Mesothelial cell of epicardium (in vitro differentiated cells): Measurements from ENCODE around the gene RERE. TPM values are rescaled to one million over a fixed set of nuclear protein-coding genes. Genes with fewer than 3 reads are reported as not detected.
"Not testable (repeated sequence)": the region's sequence is repeated elsewhere in the genome, so short reads cannot be mapped to it uniquely, and the experiment has no call there.

Experiments
- DNase-seq, 2 experiments: peaks; one replicate each; pipeline ENCODE4 v3.0.0; 2021; ENCODE audit warnings: low spot score in 2 of 2; ENCODE audit not compliant: unreplicated experiment in 2 of 2
- H3K27ac Mint-ChIP-seq: 2 replicates; pipeline ENCODE4 v1.8.0; 2021; ENCODE audit warnings: mixed read lengths
- H3K27me3 Mint-ChIP-seq: 2 replicates; pipeline ENCODE4 v1.8.0; 2021; ENCODE audit warnings: low read depth, mixed read lengths
- H3K36me3 Mint-ChIP-seq: 2 replicates; pipeline ENCODE4 v1.8.0; 2021; ENCODE audit warnings: mixed read lengths
- H3K4me1 Mint-ChIP-seq: 2 replicates; pipeline ENCODE4 v1.8.0; 2021; ENCODE audit warnings: mixed read lengths
- H3K4me3 Mint-ChIP-seq: 2 replicates; pipeline ENCODE4 v1.8.0; 2021; ENCODE audit warnings: mild to moderate bottlenecking, moderate library complexity, mixed read lengths
- H3K9me3 Mint-ChIP-seq: 2 replicates; pipeline ENCODE4 v1.8.0; 2021; ENCODE audit warnings: mixed read lengths
- total RNA-seq: library from RNA; stranded (reverse); gene quantifications from 3 replicates; pipeline ENCODE4 v1.2.1, GENCODE V29; 2021
- TF ChIP-seq, protein P1 (sequence below): fragments of 200-600 bp; sonication (generic); IDR thresholded peaks from one replicate; pipeline ENCODE4 v1.5.0; 2021; ENCODE audit warnings: antibody characterized with exemption; ENCODE audit not compliant: unreplicated experiment

Gene RERE
- total RNA-seq, 1 donor from 2014 or later, result 187 TPM

DNA sequence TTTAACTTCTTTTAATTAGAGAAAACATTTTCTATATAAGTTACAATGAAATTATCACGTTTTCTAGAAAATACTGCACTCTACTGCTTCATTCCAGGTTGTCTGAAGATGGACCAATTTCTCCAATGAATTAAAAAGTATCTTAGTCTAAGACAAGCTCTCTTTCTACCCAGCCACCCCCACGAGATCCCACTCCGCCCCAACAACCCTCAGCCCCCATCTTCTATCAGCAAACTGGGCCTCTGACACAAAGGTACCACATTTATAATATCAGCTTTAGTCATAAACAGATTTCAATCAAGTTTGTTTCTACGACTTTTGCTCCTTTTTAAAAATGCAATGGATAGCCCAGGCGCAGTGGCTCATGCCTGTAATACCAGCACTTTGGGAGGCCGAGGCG, 117.8 kb downstream of the RERE start:
- Mint-ChIP-seq H3K9me3 (no peaks in the 10 kb centered on the region), H3K4me1 (peaks cover 52% of the 10 kb centered on the region), H3K27ac (no peak overlapping the region), H3K4me3 (no peak overlapping the region), H3K36me3 (no peaks in the 10 kb centered on the region), H3K27me3 (no peaks in the 10 kb centered on the region)
- TF ChIP-seq, protein P1, sequence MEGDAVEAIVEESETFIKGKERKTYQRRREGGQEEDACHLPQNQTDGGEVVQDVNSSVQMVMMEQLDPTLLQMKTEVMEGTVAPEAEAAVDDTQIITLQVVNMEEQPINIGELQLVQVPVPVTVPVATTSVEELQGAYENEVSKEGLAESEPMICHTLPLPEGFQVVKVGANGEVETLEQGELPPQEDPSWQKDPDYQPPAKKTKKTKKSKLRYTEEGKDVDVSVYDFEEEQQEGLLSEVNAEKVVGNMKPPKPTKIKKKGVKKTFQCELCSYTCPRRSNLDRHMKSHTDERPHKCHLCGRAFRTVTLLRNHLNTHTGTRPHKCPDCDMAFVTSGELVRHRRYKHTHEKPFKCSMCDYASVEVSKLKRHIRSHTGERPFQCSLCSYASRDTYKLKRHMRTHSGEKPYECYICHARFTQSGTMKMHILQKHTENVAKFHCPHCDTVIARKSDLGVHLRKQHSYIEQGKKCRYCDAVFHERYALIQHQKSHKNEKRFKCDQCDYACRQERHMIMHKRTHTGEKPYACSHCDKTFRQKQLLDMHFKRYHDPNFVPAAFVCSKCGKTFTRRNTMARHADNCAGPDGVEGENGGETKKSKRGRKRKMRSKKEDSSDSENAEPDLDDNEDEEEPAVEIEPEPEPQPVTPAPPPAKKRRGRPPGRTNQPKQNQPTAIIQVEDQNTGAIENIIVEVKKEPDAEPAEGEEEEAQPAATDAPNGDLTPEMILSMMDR, result no peak
- DNase-seq, result no peak

DNA sequence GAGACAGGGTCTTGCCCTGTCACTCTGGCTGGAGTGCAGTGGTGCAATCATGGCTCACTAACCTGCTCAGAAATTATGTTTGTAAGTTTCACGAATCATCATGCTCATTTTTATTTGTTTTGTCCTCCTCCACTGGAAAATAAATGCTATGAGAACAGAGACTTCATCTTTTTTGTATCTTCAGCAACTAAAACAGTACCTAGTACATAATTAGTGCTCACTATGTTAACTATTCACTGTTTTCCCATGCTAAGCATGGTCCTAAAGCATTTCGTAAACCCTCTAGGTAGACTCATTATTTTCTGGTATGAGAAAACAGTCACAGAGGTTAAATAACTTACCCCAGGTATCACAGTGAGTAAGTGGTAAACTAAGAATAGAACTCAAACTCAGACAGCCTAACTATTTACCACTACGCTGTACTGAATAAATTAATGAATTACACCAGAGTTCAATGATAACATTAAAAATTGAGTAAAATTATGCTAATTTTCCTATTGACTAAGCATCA, 118.4 kb downstream of the RERE start:
- Mint-ChIP-seq H3K27me3 (no peaks in the 10 kb centered on the region), H3K27ac (peak overlapping the region; percentile 57), H3K36me3 (no peaks in the 10 kb centered on the region), H3K9me3 (no peaks in the 10 kb centered on the region), H3K4me1 (peaks cover 50% of the 10 kb centered on the region), H3K4me3 (no peak overlapping the region)
- TF ChIP-seq, protein P1, result no peak
- no peak for DNase-seq

DNA sequence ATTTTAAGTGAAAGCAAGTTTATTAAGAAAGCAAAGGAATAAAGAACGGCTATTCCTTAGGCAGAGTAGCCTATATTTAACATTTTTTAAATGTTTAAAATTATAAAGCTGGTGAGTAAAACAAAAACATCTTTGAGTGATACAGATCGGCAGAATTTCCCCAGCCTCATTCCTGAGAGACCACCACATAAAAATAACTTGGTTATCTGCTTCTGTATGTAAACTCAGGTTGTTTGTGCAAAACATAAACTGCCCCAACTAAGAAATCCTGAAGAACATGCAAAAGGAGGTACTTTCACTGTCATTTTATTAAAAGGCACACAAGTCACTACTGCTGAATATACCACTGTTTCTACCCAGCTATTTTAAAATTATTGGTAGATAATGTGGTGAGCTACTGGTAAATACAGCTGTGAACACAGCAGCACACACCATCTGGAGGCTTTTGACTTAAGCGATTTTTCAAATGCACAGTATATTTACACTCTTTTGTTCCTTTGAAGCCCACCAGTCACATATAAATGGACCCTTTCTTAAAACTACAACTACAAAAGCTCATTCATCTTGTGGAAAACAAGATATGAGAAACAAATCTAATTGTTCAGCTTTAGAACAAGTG, 119.3 kb downstream of the RERE start:
- H3K9me3 Mint-ChIP-seq, result no peaks in the 10 kb centered on the region
- H3K4me3 Mint-ChIP-seq, result no peak overlapping the region
- no peak for DNase-seq
- H3K27me3 Mint-ChIP-seq, result no peaks in the 10 kb centered on the region
- H3K36me3 Mint-ChIP-seq, result no peaks in the 10 kb centered on the region
- TF ChIP-seq, protein P1, result no peak
- H3K4me1 Mint-ChIP-seq, result peaks cover 51% of the 10 kb centered on the region
- H3K27ac Mint-ChIP-seq, result no peak overlapping the region

DNA sequence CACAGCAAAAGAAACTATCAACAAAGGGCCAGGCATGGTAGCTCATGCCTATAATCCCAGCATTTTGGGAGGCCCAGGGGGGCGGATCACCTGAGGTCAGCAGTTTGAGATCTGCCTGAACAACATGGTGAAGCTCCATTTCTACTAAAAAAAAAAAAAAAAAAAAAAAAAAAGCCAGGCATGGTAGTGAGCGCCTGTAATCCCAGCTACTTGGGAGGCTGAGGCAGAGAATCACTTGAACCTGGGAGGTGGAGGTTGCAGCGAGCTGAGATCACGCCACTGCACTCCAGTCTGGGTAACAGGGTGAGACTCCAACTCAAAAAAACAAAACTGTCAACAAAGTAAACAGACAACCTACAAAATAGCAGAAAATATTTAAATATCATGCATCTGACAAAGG, 122.0 kb downstream of the RERE start:
- not testable (repeated sequence) for H3K4me3 Mint-ChIP-seq, DNase-seq, H3K27me3 Mint-ChIP-seq, H3K9me3 Mint-ChIP-seq, H3K27ac Mint-ChIP-seq, H3K36me3 Mint-ChIP-seq
- peaks cover 41% of the 10 kb centered on the region for H3K4me1 Mint-ChIP-seq

DNA sequence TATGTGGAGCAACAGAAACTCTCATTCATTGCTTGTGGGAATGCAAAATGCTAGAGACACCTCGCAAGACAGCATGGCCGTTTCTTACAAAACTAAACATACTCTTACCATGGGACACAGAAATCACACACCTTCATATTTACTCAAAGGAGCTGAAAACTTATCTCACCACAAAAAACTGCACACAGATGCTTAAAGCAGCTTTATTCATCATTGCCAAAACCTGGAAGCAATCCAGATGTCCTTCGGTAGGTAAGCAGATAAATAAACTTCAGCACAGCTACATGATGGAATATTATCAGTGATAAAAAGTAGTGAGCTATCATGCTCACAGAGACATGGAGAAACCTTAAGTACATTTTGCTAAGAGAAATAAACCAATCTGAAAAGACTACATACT, 124.3 kb downstream of the RERE start:
- TF ChIP-seq, protein P1, result no peak
- H3K36me3 Mint-ChIP-seq, result peaks cover 5% of the 10 kb centered on the region
- peaks cover 36% of the 10 kb centered on the region for H3K4me1 Mint-ChIP-seq
- DNase-seq, result no peak
- peak overlapping the region; percentile 33 for H3K27ac Mint-ChIP-seq
- H3K27me3 Mint-ChIP-seq, result no peaks in the 10 kb centered on the region
- H3K4me3 Mint-ChIP-seq, result no peak overlapping the region
- peaks cover 4% of the 10 kb centered on the region for H3K9me3 Mint-ChIP-seq

DNA sequence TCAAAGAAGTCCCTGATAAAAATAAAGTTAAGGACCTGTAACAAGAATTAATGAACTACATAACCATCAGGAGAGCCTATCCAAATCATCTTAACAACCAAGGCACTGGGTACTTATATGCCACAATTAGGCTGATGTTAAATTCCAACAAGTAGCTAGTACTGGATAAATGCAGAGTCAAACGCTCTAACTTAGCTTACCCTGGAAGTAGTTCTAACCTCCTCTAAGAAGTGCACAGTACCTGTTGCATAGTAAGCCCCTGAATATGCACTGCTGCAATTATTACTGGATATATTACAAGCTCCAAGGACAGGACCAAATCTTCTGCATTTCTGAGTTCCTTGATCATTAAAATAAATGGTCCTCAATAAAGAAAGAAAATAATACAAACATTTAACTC, 125.8 kb downstream of the RERE start:
- Mint-ChIP-seq H3K4me1 (peaks cover 43% of the 10 kb centered on the region), H3K9me3 (peaks cover 4% of the 10 kb centered on the region), H3K36me3 (peaks cover 5% of the 10 kb centered on the region), H3K4me3 (no peak overlapping the region), H3K27ac (no peak overlapping the region), H3K27me3 (no peaks in the 10 kb centered on the region)
- TF ChIP-seq, protein P1, result no peak
- DNase-seq, result no peak
